OCI-LY3 (cell line): Measurements from ENCODE around the gene RIPK4.

ENCODE experiments used
- CTCF ChIP-seq: fragments of 200-600, 300-600 bp; sonication (generic); IDR thresholded peaks from 2 replicates; pipeline ENCODE4 v1.5.1; 2014; ENCODE audit warnings: antibody characterized with exemption, low read length, low read depth
- EZH2phosphoT487 ChIP-seq: fragments of 200-600 bp; shearing (Covaris generic); IDR thresholded peaks from 2 replicates; pipeline ENCODE4 v1.6.1; 2018; ENCODE audit warnings: antibody characterized with exemption, mixed run types, low read depth

DNA sequence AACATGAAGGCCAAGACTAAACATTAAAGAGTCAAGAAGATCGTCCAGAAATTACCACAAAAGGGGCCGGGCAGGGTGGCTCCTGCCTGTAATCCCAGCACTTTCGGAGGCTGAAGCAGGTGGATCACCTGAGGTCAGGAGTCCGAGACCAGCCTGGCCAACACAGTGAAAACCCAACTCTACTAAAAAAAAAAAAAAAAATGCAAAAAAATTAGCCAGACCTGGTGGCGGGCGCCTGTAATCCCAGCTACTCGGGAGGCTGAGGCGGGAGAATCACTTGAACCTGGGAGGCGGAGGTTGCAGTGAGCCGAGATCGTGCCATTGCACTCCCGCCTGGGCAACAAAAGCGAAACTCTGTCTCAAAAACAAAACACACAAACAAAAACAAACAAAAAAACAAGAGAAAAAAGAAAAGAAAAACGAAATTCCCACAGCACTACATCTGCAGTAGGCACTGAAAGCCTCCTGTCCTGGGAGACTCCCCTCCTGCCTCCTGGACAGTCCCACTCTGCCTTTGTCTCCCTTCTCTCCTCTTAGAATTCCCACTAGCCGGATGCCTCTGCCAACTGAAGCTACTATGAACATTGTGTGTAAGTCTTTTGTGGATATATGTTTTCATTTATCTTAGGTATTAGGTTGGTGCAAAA is 17.7 kb upstream of the RIPK4 start:
- TF ChIP-seq CTCF, result no peak
- TF ChIP-seq EZH2phosphoT487, result no peak
